HCT116 (cell line): Measurements from ENCODE around the gene SPACDR.

Experiments used
- JUND ChIP-seq: IDR thresholded peaks from 2 replicates; pipeline ENCODE4 v1.6.1; 2012
- POLR2AphosphoS5 ChIP-seq: IDR thresholded peaks from 2 replicates; pipeline ENCODE4 v1.6.1; 2011; ENCODE audit warnings: mild to moderate bottlenecking, low read depth, low read length, moderate library complexity
- SRF ChIP-seq: IDR thresholded peaks from 2 replicates; pipeline ENCODE4 v1.6.1; 2012; ENCODE audit warnings: low read depth
- TF ChIP-seq, protein P1 (sequence below): IDR thresholded peaks from 2 replicates; pipeline ENCODE4 v1.6.1; 2012
- TF ChIP-seq, protein P2 (sequence below), 3 experiments: fragments of 200-600 bp in 1 of 3; sonication (generic) in 1 of 3; IDR thresholded peaks in 2 of 3; conservative IDR thresholded peaks in 1 of 3; 2 replicates each; pipeline ENCODE4 v1.5.1; 2012 to 2017; ENCODE audit warnings: low read depth in 2 of 3, low read length in 2 of 3, antibody characterized with exemption in 1 of 3, borderline replicate concordance in 1 of 3, control low read depth in 1 of 3, mild to moderate bottlenecking in 1 of 3, mixed read lengths in 1 of 3, mixed run types in 1 of 3, moderate library complexity in 1 of 3; ENCODE audit not compliant: insufficient read depth in 1 of 3

DNA sequence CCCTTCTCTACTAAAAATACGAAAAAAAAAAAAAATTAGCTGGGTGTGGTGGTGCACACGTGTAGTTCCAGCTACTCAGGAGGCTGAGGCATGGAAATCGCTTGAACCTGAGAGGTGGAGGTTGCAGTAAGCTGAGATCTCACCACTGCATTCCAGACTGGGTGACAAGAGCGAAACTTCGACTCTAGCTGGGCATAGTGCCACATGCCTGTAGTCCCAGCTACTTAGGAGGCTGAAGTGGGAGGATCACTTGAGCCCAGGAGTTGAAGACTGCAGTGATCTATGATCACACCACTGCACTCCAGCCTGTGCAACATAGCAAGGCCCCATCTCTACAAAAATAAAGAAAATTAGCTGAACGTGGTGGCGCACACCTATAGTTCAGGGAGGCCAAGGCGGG is 1.2 kb upstream of the SPACDR start:
- TF ChIP-seq JUND (no peak), SRF (no peak), POLR2AphosphoS5 (no peak)
- TF ChIP-seq, protein P1, sequence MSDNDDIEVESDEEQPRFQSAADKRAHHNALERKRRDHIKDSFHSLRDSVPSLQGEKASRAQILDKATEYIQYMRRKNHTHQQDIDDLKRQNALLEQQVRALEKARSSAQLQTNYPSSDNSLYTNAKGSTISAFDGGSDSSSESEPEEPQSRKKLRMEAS: no peak
- TF ChIP-seq, protein P2, sequence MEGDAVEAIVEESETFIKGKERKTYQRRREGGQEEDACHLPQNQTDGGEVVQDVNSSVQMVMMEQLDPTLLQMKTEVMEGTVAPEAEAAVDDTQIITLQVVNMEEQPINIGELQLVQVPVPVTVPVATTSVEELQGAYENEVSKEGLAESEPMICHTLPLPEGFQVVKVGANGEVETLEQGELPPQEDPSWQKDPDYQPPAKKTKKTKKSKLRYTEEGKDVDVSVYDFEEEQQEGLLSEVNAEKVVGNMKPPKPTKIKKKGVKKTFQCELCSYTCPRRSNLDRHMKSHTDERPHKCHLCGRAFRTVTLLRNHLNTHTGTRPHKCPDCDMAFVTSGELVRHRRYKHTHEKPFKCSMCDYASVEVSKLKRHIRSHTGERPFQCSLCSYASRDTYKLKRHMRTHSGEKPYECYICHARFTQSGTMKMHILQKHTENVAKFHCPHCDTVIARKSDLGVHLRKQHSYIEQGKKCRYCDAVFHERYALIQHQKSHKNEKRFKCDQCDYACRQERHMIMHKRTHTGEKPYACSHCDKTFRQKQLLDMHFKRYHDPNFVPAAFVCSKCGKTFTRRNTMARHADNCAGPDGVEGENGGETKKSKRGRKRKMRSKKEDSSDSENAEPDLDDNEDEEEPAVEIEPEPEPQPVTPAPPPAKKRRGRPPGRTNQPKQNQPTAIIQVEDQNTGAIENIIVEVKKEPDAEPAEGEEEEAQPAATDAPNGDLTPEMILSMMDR (IDR thresholded peaks at IDR 0.05 in 2 of 3, conservative IDR thresholded peaks at IDR 0.05 in 1 of 3; ENCODE audit: borderline replicate concordance in 1 of 3, insufficient read depth in 1 of 3, low read depth in 2 of 3, low read length in 2 of 3): no peak
